Smooth muscle cell (in vitro differentiated cells): ENCODE data around the gene PMS1. TPM values are rescaled to one million over a fixed set of nuclear protein-coding genes. Genes with fewer than 3 reads are reported as not detected.
"Not testable (repeated sequence)": the region's sequence is repeated elsewhere in the genome, so short reads cannot be mapped to it uniquely, and the experiment has no call there.

Experiments
- DNase-seq: peaks from one replicate; lab custom pipeline; 2025; ENCODE audit not compliant: unreplicated experiment; lab: John Stamatoyannopoulos, UW
- H2AFZ ChIP-seq: fragments of 200-600 bp; sonication (generic); 2 replicates; pipeline ENCODE4 v1.6.0; 2016; ENCODE audit warnings: antibody characterized with exemption, low read depth, mild to moderate bottlenecking
- H3F3A ChIP-seq: fragments of 200-600 bp; sonication (generic); 2 replicates; pipeline ENCODE4 v1.6.0; 2017; ENCODE audit warnings: antibody characterized with exemption, low read depth
- H3K27ac ChIP-seq: fragments of 200-600 bp; sonication (generic); 2 replicates; pipeline ENCODE4 v1.5.1; 2016; ENCODE audit warnings: low read depth, mild to moderate bottlenecking
- H3K27me3 ChIP-seq: fragments of 200-600 bp; sonication (generic); 2 replicates; pipeline ENCODE4 v1.6.1; 2016; ENCODE audit warnings: low read depth, mild to moderate bottlenecking
- H3K36me3 ChIP-seq: fragments of 200-600 bp; sonication (generic); 2 replicates; pipeline ENCODE4 v1.5.1; 2016; ENCODE audit warnings: low read depth
- H3K4me1 ChIP-seq: fragments of 200-600 bp; sonication (generic); 2 replicates; pipeline ENCODE4 v1.5.1; 2016; ENCODE audit warnings: low read depth
- H3K4me2 ChIP-seq: fragments of 200-600 bp; sonication (generic); 2 replicates; pipeline ENCODE4 v1.6.0; 2016; ENCODE audit warnings: mild to moderate bottlenecking
- H3K4me3 ChIP-seq: fragments of 200-600 bp; sonication (generic); 2 replicates; pipeline ENCODE4 v1.5.1; 2016; ENCODE audit warnings: mild to moderate bottlenecking
- H3K79me2 ChIP-seq: fragments of 200-600 bp; sonication (generic); 2 replicates; pipeline ENCODE4 v1.6.0; 2016; ENCODE audit warnings: low read depth, mild to moderate bottlenecking
- H3K9ac ChIP-seq: fragments of 200-600 bp; sonication (generic); 2 replicates; pipeline ENCODE4 v1.6.0; 2016; ENCODE audit warnings: low read depth
- H3K9me3 ChIP-seq: fragments of 200-600 bp; sonication (generic); replicated peaks from 2 replicates; pipeline ENCODE4 v1.5.1; 2016; ENCODE audit warnings: low read depth
- H4K20me1 ChIP-seq: fragments of 200-600 bp; sonication (generic); 2 replicates; pipeline ENCODE4 v1.6.0; 2016; ENCODE audit warnings: low read depth
- CTCF ChIP-seq: fragments of 200-600 bp; sonication (generic); IDR thresholded peaks from 2 replicates; pipeline ENCODE4 v1.5.1; 2017; ENCODE audit warnings: borderline replicate concordance, mild to moderate bottlenecking, antibody characterized with exemption; ENCODE audit not compliant: insufficient read depth, poor library complexity, severe bottlenecking
- WGBS: methylation state at CpG from one replicate; pipeline ENCODE4 v1.1.7; 2016; ENCODE audit warnings: low lambda C conversion rate; 5-methylcytosine and 5-hydroxymethylcytosine counted together
- polyA plus RNA-seq: library from polyadenylated mRNA; unstranded; fragments of >200 nt; fragmentation: Nextera tagmentation; extraction: Ambion mirVana; gene quantifications from 2 replicates; pipeline ENCODE4 v1.2.1, GENCODE V29; 2016
- total RNA-seq: library from RNA; depleted of rRNA; stranded (reverse); fragments of >200 nt; gene quantifications from 2 replicates; pipeline ENCODE4 v1.2.3, GENCODE V29; 2014

The PMS1 gene
- total and polyA plus RNA-seq, 2 experiments from 2014 or later: 12.4 to 21.9 TPM

GRCh38 chr2:189829102-189829833 lies 45.0 kb downstream of the PMS1 start:
- 44% methylated on average over 4 of the region's 4 CpGs for WGBS
- Histone ChIP-seq H3K36me3 (no peaks in the 10 kb centered on the region), H3K4me2 (no peak overlapping the region), H3K9ac (no peak overlapping the region), H3K4me3 (no peak overlapping the region), H3F3A (no peaks in the 10 kb centered on the region), H3K9me3 (no peaks in the 10 kb centered on the region), H3K4me1 (no peaks in the 10 kb centered on the region), H3K27me3 (no peaks in the 10 kb centered on the region), H3K27ac (no peak overlapping the region), H3K79me2 (no peaks in the 10 kb centered on the region), H2AFZ (no peak overlapping the region), H4K20me1 (no peaks in the 10 kb centered on the region)
- DNase-seq: no peak
- TF ChIP-seq CTCF: no peak

- H3K4me3 ChIP-seq: no peak overlapping the region
- H4K20me1 ChIP-seq: no peaks in the 10 kb centered on the region
- no peaks in the 10 kb centered on the region for H3K4me1 ChIP-seq
- no peaks in the 10 kb centered on the region for H3F3A ChIP-seq
- no peaks in the 10 kb centered on the region for H3K79me2 ChIP-seq
- 100% methylated on average over 1 of the region's 1 CpG for WGBS
- H3K36me3 ChIP-seq: no peaks in the 10 kb centered on the region
- H2AFZ ChIP-seq: no peak overlapping the region
- H3K9ac ChIP-seq: no peak overlapping the region
- no peaks in the 10 kb centered on the region for H3K9me3 ChIP-seq
- H3K27ac ChIP-seq: no peak overlapping the region
- DNase-seq: no peak
- no peaks in the 10 kb centered on the region for H3K27me3 ChIP-seq
- H3K4me2 ChIP-seq: no peak overlapping the region
- no peak for TF ChIP-seq CTCF
These were observed 46.3 kb downstream of the PMS1 start for GRCh38 chr2:189830510-189830909.

GRCh38 chr2:189834059-189834458 lies 49.8 kb downstream of the PMS1 start:
- DNase-seq: no peak
- Histone ChIP-seq H3K27ac (no peak overlapping the region), H3K27me3 (no peaks in the 10 kb centered on the region), H3K4me3 (no peak overlapping the region), H3K79me2 (no peaks in the 10 kb centered on the region), H3K4me1 (no peaks in the 10 kb centered on the region), H4K20me1 (no peaks in the 10 kb centered on the region), H3K9me3 (no peaks in the 10 kb centered on the region), H2AFZ (no peak overlapping the region), H3F3A (no peaks in the 10 kb centered on the region), H3K4me2 (no peak overlapping the region), H3K36me3 (no peaks in the 10 kb centered on the region), H3K9ac (no peak overlapping the region)
- TF ChIP-seq CTCF: no peak
- WGBS: 84% methylated on average over 3 of the region's 3 CpGs

- H3K27me3 ChIP-seq, H3F3A ChIP-seq, H3K4me1 ChIP-seq, H3K4me3 ChIP-seq, H2AFZ ChIP-seq, H3K27ac ChIP-seq, H4K20me1 ChIP-seq, DNase-seq, H3K9me3 ChIP-seq, H3K36me3 ChIP-seq, H3K9ac ChIP-seq, H3K79me2 ChIP-seq, H3K4me2 ChIP-seq: not testable (repeated sequence)
- 94% methylated on average over 1 of the region's 1 CpG for WGBS
These were observed 50.4 kb downstream of the PMS1 start for GRCh38 chr2:189834642-189835041.
